Mammary epithelial cell (primary cell): Measurements from ENCODE around the gene RBM42.

Experiments used
- EZH2 ChIP-seq: IDR thresholded peaks from 2 replicates; pipeline ENCODE4 v1.6.1; 2012; ENCODE audit warnings: low read length, inconsistent platforms, borderline replicate concordance
- TF ChIP-seq, protein P1 (sequence below), 2 donors: IDR thresholded peaks in 1 of 2; conservative IDR thresholded peaks in 1 of 2; 2 replicates each; pipeline ENCODE4 v1.5.1; 2011 to 2012; ENCODE audit warnings: inconsistent platforms in 2 of 2, low read length in 2 of 2, mild to moderate bottlenecking in 2 of 2, control low read depth in 1 of 2, low read depth in 1 of 2; ENCODE audit not compliant: insufficient read depth in 1 of 2; ENCODE audit errors: extremely low read depth in 1 of 2

DNA sequence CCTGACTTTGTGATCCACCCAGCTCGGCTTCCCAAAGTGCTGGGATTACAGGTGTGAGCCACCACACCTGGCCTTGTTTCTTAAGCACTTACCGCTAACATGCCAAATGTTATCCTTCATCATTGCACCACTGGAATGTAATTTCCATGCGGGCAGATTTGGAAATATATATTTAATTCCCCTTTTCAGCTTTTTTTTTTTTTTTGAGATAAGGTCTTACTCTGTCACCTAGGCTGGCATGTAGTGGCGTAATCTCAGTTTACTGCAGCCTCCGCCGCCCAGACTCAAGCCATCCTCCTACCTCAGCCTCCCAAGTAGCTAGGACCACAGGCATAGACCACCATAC, 33.1 kb downstream of the RBM42 start:
- TF ChIP-seq, protein P1, sequence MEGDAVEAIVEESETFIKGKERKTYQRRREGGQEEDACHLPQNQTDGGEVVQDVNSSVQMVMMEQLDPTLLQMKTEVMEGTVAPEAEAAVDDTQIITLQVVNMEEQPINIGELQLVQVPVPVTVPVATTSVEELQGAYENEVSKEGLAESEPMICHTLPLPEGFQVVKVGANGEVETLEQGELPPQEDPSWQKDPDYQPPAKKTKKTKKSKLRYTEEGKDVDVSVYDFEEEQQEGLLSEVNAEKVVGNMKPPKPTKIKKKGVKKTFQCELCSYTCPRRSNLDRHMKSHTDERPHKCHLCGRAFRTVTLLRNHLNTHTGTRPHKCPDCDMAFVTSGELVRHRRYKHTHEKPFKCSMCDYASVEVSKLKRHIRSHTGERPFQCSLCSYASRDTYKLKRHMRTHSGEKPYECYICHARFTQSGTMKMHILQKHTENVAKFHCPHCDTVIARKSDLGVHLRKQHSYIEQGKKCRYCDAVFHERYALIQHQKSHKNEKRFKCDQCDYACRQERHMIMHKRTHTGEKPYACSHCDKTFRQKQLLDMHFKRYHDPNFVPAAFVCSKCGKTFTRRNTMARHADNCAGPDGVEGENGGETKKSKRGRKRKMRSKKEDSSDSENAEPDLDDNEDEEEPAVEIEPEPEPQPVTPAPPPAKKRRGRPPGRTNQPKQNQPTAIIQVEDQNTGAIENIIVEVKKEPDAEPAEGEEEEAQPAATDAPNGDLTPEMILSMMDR (conservative IDR thresholded peaks at IDR 0.05 in 1 of 2, IDR thresholded peaks at IDR 0.05 in 1 of 2; ENCODE audit: extremely low read depth in 1 of 2, insufficient read depth in 1 of 2, low read depth in 1 of 2, low read length in 2 of 2): no peak
- no peak for TF ChIP-seq EZH2
